ENCODE measurements around the gene TPBGL. TPM values are rescaled to one million over a fixed set of nuclear protein-coding genes. Genes with fewer than 3 reads are reported as not detected.

Gene TPBGL
- polyA plus RNA-seq, 10 donors, result 0.08 to 0.56 (median 0.28) TPM

DNA sequence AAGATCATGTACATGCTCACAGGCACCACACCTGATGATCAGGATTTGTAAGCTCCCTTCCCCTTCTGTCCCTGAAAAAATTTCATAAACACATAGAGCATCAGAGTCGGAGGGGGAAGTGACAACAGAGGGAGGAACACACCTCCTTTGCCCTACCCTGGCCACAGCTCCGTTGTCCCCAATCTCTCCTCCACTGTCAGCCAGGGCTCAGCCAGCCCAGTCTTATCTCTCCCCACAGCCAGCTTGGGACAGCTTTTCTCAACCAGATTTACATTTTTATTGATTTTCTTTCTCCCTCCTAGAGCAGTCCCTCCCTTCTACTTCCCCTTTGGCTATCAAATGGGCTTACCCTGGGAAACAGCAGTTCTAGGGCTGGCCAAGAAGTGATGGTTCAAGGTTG is 32.1 kb upstream of the TPBGL start:
- DNase-seq, result no peak

DNA sequence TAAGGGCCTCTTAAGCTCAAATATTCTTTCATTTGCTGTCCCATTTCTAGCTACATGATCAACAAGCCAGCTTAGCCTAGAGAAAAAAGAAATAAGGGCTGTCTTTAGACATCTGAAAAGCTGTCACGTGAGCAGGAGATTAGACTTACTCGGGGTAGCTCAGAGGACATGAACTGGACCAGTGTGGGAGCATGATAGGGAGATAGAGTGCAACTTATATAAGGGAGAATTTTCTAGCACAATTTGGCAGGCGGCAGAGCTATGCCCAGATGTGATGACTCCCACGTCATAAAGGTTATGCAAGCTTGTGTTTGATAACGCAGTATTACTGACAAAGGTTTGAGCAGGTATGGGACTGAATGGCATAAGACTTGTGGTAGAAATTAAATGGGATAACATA is 28.2 kb upstream of the TPBGL start:
- no peak for DNase-seq

DNA sequence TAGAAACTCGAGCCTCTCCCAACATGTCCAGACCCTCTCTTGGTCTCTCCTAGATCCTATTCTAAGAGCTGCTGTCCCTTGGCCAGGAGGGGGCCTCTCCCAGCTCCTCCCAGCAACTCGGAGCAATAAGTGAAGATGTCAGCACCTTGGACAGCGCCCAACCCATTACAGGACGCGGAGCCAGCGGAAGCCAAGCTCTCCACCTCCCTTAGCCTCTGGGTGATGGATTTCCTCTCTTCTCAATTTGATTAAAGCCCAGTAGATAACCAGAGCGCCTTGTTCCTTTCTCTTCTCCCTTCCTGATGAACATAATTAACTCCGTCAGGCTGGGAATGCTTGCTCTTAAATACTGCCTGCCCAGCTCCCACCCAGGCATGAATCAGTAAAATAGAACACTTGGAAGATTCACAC is 26.2 kb upstream of the TPBGL start:
- peak; percentile 75 to 89 (median 88) for DNase-seq

DNA sequence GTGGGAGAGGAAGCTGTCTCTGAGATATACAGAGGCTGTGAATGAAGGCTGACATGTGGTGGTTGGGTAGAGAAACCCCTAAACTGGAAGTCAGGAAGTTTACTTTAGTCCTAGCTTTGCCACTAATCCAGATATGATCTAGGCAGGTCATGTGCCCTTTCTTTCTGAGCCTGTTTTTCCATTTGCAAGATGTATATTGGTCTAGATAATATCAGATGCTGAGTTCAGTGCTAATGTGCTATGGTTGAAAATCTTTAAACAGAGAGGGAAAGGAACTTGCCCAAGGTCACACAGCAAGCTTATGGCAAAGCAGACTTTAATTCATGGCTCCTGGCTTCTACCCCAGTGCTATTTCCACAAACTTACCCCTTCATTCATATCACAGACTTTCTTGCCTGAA is 25.7 kb upstream of the TPBGL start:
- DNase-seq, result no peak

DNA sequence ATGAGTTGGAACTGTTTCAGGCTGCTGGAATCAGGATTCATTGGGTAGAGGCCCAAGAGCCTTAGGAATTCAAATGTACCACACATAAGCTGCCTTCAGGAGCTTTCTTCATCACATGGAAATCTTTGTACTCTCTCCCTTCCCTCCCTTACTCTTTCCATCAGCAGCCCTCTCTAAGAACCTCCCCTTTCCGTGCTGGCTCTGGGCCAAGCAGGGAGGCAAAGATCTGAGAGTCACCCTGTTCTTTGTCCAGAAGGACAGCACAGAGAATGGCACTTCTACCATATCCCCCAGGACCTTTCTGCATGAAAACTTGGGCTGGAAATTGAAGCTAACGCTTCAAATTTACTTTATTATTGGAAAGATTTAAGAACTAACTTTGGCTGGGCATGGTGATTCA is 20.7 kb upstream of the TPBGL start:
- DNase-seq, result no peak

DNA sequence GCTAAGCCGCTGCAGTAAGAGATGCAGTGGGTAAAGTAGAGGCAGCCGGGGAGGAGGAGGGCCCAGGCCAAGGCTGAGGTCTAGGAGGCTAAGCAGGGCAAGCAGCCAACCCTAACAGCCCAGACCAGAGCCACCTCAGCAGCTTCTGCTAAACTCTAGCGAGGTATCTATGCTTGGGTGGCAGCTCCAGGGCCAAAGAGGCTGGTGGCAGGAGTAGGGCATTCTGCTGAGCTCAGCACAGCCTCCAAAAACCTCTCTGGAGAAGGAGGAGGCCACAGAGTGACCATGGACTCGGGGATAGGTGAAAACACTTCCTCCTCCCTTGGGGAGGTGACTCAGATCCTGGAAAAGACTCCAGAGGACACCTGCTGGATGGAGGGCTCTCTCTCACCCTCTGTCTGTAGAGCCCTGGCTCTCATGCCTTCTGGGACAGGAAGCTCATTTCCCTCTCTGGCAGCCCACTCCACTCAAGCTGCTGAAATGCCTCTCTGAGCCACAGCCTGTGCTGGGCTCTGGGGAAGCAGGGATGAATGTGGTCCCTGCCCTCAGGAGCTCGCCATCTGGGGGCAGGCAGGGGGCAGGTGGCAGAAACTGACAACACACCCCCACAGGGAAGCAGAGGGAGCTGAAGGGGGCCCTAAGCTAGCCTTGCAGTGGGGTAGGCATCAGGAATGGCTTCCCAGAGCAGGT is 16.5 kb upstream of the TPBGL start:
- no peak for DNase-seq

DNA sequence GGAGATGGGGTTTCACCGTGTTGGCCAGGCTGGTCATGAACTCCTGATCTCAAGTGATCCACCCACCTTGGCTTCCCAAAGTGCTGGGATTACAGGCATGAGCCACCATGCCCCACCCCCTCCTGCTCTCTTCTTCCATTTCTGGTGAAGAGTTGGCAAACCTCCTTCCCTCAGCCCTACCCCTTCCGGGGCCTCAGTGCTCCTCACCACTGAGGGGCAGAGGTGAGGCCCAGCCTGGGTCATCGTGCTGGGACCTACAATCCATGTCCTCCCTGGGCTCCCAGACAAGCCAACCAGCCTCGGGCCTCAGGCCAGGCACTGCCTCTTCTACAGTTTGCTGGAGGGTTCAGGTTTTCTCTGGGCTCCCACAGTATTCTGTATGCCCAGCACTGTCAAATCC is 14.8 kb upstream of the TPBGL start:
- DNase-seq, result no peak

DNA sequence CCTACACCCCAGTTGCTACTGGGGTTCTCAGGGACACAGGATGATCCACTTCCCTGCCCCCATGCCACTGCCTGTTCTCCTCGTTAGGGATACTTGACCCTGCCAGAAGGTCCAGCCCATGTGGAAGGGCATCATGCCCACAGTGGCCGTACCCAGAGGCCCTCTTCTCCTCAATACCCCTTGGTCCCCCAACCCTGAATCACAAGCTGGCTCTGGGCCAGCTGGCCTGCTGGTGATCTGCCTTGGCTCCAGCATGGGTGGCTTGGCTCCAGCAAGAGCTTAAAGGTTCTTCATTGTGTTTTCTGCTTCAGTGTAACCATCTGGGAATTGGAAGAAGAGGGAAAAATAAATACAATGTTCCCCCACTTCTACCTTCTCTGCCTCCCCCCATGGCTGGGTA is 11.1 kb upstream of the TPBGL start:
- no peak for DNase-seq

DNA sequence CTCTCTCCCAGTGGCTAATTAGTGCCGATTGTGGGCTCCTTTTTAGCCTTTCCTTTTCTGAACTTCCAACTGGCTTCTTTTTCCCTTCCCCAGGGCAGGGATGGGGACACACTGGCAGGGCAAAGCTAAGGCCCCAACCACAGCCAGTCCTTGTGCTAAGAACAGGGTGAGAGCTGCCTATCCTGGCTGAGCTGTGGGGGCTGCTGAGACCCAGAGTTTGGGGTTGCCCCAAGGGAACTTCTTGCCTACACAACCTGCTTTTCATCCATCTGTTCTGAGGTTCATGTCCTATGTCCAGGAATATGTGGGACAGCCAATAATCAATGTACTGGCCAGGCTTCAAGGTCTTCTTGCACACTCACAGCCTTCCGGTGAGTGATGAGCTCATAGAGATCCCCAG is 10.0 kb upstream of the TPBGL start:
- no peak for DNase-seq

DNA sequence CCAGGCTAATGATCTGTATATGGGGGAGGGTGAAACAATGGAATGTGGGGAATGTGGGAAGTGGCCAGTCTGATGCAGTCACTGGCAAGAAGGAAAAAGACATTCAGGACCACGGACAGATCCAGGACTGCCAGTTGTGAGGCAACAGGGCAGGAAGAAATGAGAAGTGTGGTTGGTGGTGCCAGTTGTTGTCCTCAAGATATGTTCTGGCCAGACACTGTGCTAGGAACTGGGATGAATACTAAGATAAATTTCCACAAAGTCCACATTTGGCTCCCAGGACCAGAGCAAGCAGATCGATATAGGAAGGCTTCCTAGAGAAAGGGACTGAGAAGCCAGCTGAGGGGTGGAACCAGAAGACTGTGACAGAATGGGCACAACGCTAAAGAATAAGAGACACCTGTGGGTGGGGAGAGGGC is 6.8 kb upstream of the TPBGL start:
- DNase-seq, result peak; percentile 32 to 50 (median 34)

DNA sequence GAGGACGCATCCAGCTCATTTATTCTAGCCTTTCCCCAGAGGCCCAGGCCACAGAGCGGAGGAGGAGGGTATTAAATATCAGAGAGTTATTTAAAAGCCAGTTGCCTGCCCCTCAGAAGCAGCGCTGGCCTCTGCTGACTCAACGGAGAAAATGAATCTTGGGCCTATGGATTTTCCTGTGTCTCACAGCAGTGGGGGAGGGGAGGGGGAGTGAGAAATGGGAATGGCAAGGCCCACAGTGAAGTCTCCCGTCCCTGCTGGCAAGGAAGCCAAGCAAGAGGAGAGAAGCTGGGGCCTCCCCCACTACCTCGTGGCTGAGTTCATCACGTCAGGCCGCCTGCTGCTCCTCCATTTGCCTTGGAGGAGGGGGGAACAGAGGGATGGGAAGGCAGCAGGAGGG is 4.5 kb upstream of the TPBGL start:
- no peak for DNase-seq

DNA sequence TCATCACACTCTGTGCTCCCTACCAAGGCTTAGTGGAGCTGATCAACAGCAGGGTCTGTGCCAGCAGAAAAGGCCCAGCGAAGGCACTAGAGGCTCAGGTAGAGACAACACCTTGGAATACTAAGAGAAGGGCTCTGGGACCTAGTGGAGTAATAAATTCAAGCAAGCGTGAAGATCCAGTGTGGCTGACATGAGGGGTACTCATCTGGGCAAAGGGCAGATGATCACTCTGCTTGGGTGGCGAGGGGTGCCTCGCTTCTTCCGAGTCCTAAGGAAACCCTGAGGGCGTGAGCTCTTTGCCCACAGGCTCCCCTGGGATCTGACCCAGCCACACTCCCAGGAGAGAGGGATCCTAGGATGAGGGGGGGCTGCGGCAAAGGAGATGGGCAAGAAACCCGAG is 3.5 kb upstream of the TPBGL start:
- no peak for DNase-seq

DNA sequence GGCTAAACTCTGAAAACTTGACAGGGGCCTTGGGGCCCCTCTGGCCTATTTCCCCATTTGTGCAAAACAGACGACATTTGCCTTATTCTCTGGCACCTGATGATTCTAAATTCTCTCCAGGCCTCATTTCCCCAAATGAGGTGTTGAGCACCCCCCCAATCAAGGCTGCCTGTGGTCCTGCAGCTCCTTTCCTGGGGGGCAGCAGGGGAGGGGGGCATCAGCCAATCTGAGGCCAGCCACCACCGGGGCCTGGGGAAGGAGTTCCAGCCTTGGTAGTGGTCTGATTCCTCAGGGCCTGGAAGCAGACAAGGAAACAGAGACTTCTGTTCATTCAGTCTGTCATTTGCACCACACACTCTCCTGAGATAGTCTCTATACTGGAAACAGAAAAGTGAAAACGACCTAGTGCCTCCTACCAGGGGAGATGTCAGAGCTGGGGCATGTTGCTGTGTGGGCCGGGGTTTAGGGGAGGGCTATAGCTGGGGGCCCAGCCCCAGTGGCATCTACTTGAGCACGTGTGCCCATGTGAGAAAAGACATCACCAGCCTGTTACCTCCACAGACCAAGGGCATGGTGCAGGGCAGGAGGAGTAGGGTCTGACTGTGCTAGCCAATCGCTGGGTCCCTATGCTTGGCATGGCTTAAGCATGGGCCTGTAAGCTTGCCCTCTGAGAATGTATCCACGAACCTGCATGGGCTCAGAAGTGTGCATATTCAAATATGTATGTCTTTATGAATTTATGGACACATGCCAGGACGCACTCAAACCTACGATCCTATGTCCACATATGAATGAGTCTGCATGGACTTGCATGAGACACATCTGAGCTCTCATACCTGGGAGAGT is 1.8 kb upstream of the TPBGL start:
- DNase-seq, result no peak

DNA sequence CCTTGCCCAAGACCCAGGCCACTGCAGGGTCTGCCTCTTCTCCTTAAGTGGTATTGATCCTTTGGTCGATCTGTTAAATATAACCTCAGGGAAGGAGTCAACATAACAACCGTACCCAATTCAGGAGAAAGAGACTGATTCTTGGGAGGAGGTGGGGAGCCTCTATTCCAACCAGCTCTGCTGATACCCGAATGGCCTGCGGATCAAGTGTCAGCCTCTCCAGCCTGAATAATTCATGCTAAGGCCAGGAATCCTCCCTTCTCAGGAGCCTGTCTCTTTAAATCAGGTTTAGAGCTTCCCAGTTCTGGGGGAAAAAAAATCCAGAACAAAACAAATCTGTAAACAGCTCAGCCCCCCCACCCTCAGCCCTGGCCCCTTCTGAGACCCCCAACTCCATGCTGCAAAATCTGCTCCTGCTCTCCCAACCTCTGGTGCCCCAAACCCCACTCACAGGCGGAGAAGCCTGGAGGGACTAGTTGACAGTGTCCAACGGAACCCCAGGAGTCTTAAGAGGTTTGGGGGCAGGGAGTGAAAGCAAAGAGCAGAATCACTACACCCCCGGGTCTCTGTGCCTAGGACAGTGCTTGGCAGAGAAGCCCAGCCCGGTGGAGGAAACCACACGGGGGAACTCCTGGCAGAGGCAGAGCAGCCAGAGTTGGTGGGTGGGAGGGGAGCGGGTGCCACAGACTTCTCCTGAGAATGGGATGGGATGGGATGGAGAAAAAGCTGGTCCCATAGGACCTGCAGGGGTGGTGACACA is 863 bp upstream of the TPBGL start:
- DNase-seq, result no peak

DNA sequence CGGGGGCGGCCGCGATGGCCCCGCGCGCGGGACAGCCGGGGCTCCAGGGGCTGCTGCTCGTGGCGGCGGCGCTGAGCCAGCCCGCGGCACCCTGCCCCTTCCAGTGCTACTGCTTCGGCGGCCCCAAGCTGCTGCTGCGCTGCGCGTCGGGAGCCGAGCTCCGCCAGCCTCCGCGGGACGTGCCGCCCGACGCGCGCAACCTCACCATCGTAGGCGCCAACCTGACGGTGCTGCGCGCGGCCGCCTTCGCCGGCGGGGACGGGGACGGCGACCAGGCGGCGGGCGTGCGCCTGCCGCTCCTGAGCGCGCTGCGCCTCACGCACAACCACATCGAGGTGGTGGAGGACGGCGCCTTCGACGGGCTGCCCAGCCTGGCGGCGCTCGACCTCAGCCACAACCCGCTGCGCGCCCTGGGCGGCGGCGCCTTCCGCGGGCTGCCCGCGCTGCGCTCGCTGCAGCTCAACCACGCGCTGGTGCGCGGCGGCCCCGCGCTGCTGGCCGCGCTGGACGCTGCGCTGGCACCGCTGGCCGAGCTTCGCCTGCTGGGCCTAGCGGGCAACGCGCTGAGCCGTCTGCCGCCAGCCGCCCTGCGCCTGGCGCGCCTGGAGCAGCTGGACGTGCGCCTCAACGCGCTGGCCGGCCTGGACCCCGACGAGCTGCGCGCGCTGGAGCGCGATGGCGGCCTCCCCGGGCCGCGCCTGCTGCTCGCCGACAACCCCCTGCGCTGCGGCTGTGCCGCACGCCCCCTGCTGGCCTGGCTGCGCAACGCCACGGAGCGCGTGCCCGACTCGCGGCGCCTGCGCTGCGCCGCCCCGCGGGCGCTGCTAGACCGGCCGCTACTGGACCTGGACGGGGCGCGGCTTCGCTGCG is 697 bp downstream of the TPBGL start:
- peak; percentile 86 to 95 (median 94) for DNase-seq

DNA sequence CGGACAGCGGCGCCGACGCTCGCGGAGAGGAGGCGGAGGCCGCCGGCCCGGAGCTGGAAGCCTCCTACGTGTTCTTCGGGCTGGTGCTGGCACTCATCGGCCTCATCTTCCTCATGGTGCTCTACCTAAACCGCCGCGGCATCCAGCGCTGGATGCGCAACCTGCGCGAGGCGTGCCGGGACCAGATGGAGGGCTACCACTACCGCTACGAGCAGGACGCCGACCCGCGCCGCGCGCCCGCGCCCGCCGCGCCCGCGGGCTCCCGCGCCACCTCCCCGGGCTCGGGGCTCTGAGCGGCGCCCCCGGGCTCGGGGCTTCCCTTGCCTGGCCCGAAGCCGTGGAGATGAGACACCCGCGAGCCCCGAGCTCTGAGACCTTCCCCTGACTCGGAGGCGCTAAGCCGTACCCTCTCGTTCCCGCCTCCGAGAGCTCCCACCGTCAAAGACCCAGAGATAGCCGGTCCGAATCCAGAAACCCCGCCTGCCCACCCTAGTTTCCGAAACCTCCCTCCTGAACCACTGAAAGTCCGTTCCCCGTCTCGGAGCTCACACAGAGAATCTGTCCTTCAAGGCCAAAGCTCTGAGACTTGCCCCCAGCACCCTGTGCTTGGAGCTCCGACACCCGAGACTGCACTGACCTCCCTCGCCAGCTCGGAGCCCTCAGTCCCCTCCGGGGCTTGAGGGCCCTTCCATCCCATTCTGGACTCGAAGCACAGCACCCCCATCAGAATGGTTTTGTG is 1.5 kb downstream of the TPBGL start:
- DNase-seq, result peak in 1 of 3 donors; percentile 26

DNA sequence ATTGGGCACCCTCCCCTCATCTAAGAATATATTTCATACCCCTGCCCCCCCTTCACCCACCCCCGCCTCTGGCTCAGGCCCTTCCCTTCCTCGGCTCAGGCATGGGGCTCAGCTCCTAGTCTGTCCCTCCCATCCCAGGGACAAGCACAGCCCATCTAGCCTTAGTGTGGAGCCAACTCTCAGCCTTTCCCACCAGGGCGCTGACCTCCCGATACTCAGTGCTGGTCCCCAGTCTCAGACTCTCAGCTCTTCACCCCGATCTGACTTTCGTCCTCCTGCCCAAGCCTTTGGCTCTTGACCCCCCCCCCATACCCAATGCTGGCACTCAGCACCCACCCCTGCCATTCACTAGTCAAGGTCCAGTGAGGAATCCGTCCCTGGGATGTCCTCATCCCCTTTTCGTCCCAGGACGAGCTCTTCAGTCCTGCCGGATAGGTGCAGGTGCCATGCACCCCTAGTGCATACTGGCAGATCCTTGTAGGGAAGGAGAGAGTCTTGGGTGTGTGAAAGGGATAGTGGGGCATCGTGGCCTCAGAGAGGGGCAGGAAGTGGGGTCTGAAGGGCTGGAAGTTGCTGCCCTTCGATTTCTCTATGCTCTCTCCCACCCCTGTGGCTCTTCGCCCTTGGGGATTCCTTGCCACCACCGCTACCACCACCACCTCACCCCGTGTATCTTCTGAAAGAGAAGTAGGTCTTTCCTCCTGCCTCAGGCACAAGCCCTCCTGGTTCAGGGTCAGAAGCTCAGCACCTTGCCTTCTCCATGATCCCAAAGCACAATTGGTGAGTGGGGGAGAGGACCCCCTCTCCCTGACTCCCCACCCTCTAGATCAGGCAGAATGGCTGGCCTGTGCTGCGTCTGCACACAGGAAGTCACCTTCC is 2.4 kb downstream of the TPBGL start:
- DNase-seq, result no peak

DNA sequence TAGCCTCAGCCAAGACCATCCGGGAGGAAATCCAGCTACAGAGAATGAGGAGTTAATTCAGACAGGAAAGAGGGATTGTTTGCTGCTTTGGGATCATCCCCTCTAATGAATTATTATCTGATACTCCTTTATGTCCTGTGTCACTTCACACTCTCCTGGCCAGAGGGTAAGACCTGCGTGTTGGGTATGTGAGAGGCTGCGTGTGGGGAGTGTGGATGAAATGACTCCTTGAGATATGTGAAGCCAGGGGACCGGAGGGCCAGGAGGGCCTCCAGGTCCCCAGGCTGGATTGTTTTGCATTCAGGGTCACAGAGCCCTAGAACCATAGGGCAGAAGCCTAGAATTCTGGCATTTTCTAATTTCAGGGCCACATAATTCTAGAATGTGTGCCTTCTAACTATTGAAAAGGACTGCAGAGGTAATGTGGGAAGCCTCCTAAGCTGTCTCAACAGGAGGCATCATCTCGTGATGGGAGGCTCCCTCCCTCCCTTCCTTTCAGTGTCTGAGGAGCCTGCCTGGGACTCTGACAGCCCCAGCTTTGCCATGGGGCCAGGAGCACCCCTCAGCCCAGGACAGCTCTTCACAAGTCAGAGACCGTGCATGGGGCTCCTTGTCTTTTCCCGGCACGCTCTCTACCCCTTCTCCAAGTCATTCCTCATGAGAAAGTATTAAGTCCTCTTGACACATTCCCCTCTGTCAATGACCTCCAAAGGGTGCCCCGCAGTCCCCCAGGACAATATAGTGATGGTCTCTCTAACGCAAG is 3.7 kb downstream of the TPBGL start:
- DNase-seq, result no peak

All from muscle of back (tissue), 11 donors.